HG02840 (cell line): ENCODE data around the gene MPPED1.

Source experiments
- ATAC-seq: cut with Tn5 transposase; IDR thresholded peaks from one replicate; pipeline ENCODE4 v1.9.1; 2021; ENCODE audit warnings: mild to moderate bottlenecking, moderate library complexity, moderate number of reproducible peaks; ENCODE audit not compliant: unreplicated experiment, low FRiP score

Gene MPPED1

DNA sequence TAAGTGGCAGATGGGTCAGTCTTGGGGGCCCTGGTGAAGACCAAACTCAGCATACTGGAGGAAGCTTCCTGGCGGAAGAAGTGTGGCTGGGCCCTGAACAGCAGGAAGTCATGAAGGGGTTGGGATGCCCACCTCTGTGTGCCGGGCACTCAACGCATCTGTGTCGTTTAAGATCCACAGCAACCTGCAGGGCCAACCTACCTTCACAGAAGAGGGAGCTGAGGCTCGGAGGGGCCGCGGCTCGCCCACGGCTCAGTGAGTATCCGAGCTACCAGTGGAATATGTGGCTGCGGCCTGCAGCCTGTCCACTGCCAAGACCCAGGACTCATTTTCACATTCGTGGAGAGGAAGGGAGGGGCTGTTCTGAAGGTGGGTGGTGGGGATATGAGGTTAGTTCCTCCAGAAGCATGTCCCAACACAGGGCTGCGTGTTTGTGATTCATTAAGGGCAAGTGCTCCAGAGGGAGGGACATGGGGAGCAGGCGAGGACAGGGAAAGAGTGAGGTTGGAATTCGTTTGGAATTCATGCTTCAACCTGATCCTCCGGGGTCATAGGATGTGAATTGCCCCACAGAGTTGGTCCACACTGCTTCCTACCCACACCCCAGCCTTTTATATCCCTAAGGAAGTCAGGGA lies 99.6 kb downstream of the MPPED1 start:
- no peak for ATAC-seq

DNA sequence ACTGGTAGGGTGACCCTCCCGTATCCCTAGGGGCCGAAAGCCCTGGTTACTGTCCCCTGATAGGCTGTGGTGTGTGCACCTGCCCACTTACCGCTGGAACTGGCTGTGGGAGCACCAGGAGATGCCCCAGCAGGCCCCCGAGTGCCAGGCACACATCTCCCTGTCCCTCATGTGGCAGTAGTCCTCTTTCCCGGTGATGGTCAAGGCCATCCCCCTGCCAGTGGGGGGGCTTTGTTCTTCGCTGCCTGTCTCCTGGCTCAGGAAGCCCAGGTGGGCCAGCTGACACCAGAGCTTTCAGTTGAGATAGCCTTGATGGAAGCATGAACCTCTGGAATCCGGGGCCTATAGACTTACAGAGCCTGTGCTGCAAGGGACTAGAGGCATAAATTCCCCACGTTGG lies 100.5 kb downstream of the MPPED1 start:
- ATAC-seq = no peak

DNA sequence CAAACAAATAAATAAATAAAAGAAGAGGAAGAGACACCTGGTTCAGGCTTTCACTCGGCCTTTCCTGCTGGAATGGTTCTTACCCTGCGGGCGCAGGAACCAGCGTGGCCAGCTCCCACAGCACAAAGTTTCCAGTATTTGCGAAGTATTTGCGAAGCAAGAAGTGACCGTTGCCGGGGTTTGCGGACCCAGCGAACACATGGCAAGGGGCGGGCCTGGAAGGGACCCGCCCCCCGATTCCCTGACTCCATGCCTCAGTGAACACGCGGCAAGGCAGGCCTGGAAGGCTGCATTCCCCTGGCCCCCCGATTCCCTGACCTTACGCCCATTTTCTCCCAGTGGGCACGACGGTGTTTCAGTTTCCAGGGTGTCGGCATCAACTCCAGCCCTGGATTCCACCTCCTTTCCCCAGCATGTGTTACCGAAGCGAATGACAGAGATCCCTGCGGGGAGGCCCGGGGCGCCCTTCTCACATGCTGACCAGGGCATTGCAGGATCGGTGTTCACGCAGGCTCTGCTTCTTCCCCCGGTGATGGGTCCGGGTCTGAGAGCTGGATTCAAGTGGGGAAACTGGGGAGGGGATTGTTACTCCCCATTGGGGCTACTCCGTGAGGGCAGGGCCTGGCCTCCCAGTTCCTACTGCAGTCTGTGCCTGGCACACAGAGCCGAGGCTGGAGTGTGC lies 102.8 kb downstream of the MPPED1 start:
- no peak for ATAC-seq

DNA sequence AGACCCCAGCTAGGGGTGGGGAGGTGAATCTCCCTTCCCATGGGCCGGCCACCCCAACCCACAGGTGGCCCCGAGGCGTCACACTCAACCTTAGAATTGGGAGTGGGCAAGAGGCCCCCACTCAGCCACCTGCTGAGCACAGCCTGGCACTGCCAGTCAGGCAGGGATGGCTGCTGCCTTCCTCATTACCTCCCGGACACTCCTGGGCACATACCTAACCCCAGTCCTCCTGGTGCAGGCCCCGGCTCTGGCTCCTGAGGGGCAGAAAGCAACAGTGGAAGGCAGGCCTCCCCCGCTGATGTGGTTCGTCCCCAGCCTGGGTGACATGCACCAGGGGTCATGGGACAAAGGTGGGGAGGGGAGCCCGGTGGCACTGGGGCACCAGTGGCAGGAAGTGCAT lies 103.6 kb downstream of the MPPED1 start:
- ATAC-seq = no peak

DNA sequence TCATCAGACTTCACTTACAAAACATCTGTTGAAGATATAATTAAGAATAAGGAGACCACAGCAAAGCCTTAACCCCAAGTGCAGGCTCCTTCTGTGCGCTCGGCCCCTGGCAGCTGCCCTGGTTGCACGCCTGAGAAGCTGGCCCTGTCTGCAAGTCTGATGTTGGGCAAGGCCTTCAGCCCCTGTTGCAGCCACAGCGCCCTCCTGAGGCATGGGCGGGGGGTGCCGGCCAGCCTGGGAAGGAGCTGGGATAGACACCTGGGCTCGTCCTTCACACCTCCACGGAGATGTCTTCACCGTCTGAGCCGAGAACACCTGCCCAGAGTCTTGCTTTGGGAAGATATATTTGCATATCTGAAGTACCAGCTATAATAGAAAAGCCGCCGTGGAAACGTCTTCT lies 104.1 kb downstream of the MPPED1 start:
- ATAC-seq = no peak

DNA sequence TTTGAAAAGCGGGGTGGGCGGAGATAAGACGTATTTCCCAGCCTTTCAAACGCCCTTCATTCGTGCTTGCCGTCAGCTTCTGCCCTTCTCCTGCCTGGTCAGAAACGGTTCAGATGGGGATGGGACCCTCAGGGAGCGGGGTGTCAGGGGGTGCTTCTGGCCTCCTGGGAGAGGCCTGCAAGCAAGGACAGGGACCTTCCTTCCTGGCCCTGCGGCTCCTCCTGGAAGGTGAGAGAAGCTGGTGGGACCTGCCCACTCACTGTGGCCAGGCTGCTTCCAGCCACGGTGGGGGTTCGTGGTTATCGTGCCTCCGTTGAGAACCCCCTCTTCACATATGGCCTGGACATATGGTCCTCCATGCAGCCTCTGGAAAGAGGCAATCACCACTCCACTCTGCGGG lies 104.6 kb downstream of the MPPED1 start:
- ATAC-seq = no peak

DNA sequence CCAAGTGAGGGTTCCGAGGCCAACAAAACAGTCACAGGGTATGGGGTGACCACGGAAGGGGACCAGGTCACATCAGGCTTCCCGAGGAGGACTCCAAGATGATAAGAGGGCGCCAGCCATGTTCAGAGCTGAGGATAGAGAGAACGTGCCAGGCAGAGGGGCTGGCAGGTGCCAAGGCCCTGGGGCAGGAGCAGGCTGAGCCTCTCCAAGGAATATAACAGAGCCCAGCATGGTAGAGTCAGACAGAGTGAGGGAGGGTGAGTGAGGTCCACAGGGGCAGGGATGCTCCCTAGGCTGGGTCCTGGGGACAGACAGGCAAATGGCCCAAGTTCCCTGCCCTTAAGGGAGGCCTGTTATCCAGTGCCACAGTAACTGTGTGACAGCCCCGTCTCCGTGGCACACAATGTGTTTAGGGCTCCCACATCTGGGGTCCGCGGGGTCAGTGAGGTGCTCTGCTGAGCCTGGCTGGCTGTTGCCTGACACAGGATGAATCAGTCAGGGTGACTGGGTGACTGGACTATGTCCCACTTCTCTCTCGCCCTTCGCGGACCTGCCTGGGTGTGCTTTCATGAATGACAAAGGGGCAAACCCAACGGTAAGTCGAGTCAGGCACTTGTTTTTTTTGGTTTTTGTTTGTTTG lies 105.3 kb downstream of the MPPED1 start:
- no peak for ATAC-seq

DNA sequence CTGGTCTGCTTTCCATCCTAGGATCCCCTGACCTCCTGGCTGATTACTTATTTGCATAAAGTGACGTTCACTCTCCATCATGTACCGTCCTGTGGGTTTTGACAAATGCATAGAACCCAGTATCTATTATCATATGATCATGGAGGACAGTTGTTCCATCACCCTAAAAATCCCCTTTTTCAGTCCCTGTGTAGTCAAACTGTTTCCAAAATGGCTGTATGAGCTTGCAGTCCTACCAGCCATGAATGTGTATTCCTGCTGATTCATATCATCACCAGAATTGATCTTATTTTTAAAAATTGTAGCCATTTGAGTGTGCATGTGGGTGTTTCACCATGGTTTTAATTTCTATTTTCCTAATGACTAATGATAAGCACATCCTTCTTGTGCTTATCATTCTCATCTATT lies 108.8 kb downstream of the MPPED1 start:
- ATAC-seq = no peak

DNA sequence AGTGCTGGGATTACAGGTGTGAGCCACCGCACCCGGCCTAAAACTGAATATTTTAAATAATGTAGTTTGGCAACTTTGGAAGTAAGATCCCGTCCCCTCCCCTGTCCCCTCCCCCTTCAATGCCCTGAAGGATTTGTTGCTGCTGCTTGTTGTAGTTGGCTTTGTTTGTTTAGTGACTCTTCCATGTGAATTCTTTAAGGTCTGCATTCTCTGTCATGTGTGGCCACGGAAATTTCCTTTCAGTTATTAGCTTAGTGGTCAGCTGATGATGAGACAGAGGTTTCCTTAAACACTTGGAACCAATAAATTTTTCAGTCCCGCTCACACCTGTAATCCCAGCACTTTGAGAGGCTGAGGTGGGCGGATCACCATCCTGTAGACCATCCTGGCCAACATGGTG lies 109.9 kb downstream of the MPPED1 start:
- no peak for ATAC-seq

DNA sequence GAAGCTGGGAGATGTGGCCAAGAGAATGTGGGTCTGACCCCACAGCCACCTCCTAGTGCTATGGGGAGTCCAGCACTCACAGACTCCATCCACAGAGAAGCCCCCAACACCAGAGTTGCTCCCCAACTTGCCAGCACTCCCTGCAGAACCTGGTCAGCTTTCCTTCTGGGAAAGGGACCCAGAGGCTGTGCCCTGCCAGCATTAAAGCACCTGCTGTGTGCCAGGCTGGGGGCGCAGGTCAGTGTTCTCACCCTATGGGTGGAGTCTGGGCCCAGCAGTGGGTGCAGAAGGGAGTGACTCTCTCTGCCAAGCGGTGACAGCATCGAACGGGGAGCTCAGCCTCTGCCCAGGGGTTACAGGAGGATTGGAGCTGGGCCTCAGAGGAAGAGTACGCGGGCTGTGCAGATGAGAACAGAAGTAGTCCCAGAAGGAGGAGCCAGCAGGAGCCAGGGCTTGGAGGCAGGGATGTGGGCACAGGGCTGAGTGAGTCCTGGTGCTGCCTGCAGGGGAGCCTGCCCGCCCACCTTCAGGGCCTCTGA lies 114.4 kb downstream of the MPPED1 start:
- ATAC-seq = no peak

DNA sequence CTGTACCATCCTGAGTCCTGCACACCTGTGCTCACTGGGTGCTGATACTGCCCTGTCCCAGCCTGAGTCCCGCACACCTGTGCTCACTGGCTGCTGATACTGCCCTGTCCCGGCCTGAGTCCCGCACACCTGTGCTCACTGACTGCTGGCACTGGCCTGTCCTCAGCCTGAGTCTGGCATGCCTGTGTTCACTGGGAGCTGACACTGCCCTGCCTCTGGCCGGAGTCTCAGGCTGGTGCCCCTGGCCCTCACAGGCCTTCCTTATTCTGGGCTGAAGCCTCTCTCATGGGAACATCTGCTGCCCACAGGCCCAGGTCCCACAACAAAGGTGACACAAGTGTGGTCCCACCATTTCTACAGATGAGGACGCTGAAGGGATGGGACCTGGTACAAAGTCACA lies 115.1 kb downstream of the MPPED1 start:
- ATAC-seq = no peak

DNA sequence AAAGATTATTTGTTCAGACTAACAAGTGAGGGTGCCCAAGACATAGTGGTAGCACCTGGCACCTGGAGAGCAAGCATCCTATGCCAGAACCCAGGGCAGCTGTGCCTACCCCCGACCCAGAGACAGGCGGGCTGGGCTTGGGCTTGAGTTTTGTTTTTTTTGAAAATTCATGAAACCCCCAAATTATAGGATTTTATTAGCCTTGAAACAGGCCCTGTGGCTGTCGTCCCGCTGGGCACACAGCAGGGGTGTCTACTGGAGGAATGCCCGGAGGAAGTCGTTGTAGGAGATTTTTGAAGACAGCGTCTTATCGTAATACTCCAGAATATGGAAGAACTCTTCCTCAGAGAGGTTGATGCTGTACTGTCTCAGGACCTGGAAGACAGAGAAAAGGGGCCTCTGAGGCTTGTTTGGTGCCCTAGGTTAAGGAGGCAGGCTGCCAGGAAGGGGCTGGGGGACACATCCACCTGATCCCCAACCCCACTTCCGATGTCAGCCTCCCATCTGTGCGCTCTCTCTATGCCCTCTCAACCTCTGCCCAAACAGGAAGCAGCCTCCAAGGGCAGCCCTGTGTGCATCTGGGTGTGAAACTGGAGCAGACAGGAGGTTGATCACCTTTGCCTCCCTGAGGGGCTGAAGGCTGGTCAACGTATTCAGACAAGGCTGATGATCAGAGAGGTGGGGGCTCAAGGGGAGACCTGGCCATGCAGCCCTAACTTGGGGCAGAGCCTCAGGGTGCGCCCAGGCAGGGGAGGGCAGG lies 117.0 kb downstream of the MPPED1 start:
- no peak for ATAC-seq

DNA sequence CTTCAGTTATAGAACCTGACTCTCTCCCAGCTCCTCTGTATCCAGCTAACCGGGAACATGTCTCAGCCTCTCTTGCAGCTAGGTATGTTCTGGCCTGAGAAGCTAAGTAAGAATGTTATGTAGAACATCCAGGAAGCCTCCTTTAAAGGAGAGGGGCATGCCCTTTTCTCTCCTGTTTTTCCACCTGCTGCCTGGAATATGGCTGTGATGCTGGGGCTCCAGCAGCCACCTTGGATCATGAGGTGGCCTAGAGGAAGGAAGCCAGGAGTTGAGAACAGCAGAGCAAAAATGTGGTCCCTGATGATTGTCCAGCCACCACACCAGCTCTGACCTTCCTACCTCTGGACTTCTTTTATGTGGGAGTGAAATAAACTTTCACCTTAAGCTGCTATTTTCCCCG lies 117.6 kb downstream of the MPPED1 start:
- no peak for ATAC-seq

DNA sequence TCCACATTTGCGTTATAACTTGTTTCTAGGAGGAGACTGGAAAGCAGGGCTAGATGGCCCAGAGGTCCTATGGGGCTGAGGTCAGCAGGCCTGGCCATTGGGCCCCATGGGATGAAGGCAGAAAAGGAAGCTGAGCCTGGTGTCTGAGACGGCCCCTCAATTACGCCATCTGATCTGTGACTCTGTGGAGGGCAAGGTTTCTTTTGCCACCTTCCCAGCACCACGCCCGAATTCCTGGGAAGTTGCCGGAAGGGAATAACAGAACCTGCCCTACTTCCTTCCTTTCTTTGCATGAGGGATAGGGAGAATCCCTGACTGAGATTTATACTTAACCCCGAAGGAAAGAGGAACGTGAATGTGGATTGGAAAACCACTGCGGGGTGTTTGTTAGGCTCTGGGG lies 118.1 kb downstream of the MPPED1 start:
- ATAC-seq = no peak

DNA sequence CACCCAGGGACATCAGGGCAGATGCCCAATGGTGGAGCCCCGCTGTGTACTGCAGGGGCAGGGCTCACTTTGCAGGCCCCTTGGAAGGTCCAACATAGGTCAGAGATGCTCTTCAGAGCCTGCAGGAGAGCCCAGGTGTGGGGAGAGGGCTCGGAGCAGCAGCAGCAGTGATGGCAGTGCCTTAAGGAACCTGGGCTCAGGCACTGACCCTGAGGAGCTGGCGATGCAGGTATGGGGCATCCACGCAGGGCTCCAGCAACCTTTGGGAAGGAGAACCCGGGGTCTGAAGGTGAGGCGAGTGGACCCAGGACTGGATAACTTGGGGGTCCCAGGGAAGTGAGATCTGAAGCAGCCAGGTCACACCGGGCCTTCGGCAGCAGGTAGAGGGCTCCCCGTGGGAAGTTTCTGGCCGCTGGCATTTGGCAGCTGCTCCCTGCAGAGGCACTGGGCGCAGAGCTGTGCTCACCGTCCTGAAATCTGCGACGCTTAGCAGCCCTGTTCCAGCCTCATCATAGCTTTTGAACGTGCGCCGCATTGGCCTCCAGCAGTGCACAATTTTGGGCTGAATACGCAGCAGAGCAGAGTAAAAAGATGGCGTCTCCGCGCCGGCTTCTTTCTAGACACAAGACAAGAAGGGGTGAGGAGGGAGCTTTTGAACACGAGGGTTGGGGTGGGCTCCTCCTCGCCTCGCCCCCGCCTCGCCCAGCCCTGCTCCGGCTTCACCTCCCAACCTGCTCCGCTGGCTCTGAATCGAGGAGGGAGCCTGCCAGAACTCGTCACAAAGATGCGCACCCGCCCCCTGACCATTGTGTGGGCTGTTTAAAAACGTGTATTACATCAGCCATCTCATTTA lies 118.8 kb downstream of the MPPED1 start:
- no peak for ATAC-seq

DNA sequence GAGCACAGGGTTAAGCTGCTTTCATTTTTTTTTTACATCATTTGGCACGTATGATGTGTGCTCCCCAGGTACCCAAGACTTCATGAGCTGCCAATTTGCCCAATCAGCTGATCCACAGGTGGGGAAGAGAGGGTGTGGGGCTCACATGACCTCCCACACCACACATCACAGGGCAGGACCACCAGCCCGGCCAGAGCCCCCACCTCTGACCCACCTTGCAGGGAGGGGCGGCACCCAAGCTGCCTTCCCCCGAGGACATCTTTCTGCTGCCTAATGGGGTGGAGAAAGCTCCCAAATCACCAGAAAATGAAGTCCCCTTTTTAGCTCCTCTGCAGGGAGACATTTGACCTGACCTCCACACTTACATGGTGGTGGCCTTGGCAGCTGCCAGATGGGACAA lies 119.8 kb downstream of the MPPED1 start:
- ATAC-seq = no peak

DNA sequence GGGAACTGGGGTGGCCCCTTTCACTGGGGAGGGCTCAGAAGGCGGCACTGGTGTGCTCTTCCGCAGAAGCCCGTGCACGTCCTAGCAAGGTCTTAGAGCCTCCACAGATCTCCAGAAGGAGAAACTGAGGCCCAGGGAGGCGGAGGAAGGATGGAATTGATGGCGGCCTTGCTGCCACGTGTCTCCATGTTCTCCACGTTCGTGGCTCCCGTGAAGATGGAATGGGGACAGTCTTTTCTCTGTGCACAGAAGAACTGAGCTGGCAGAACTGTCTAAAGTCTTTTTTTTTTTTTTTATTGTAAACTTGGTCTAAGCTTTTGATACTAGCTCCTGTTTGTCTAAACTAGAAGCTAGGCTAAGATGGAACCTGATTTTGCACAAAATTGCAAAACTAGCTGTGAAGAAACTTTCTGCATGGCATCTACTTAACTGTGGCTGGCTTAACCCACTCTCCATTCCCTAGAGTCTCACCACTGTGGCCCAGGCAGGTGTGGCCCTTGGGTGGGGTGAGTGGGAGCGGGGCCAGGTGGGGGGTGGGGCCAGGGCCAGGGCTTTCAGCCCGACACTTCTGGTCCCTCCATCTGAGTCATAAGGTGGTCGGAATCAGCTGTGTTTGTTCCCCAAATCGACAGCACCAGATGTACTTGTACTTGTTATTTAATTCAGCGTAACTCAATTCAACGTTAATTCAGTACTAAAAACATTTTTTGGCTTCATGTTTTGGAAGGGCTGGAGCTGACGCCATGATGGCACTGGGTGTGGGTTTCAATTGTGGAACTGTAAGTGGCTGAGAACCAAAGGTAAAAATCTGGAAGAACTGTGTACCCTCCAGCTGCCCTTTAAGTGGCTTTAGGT lies 120.7 kb downstream of the MPPED1 start:
- ATAC-seq = no peak

DNA sequence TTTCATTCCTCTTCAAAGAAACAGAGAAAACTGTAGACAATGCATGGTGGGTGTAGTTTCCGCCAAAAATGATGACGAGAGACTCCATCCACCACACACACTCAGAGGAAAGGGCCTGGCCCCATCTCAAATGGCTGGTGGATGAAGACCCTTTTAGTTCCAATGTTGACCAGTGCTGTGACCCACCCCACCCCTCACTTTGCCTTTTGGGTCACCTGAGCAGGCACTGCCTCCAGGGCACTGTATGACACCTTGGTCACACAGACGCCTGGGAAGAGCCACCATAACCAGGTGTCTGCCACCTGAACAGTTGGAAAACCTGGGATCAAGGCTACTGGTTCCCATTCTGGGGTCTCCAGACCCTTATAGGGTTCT lies 121.3 kb downstream of the MPPED1 start:
- ATAC-seq = no peak
